T-helper 17 cell (primary cell): ENCODE measurements around the gene RIMBP2. TPM values are rescaled to one million over a fixed set of nuclear protein-coding genes. Genes with fewer than 3 reads are reported as not detected.
A peak's percentile ranks its signal among the peaks of the same experiment; 100 is the strongest.

Experiments
- ATAC-seq: fragments of 150-1000 bp; cut with Tn5 transposase; 2 replicates; pipeline ENCODE4 v1.10.0; 2021; ENCODE audit warnings: mild to moderate bottlenecking, moderate library complexity
- DNase-seq, 3 donors: peaks; one replicate each; pipeline versions ENCODE4 v3.0.0 to v3.0.0-alpha.2; 2020 to 2021
- H3K9me3 ChIP-seq: one replicate; pipeline ENCODE4 v1.7.0; 2013; ENCODE audit warnings: low read length, mild to moderate bottlenecking; ENCODE audit not compliant: control insufficient read depth, poor library complexity, severe bottlenecking
- H3K27ac Mint-ChIP-seq: one replicate; pipeline ENCODE4 v1.8.0; 2022; ENCODE audit warnings: mild to moderate bottlenecking, moderate library complexity, mixed read lengths
- H3K27me3 Mint-ChIP-seq: one replicate; pipeline ENCODE4 v1.8.0; 2022; ENCODE audit warnings: mixed read lengths
- H3K36me3 Mint-ChIP-seq: one replicate; pipeline ENCODE4 v1.8.0; 2022; ENCODE audit warnings: low read depth, mixed read lengths
- H3K4me1 Mint-ChIP-seq: one replicate; pipeline ENCODE4 v1.8.0; 2022; ENCODE audit warnings: mild to moderate bottlenecking, mixed read lengths
- H3K4me3 Mint-ChIP-seq: one replicate; pipeline ENCODE4 v1.8.0; 2022; ENCODE audit warnings: mild to moderate bottlenecking, moderate library complexity, mixed read lengths
- total RNA-seq, 4 donors: library from RNA in 2 of 4; stranded (reverse) in 2 of 4; gene quantifications; one replicate each; pipeline ENCODE4 v1.2.3 and lab custom pipeline; 2022 to 2026

RIMBP2 gene
- total RNA-seq, 2 donors from 2014 or later, result not detected

- Mint-ChIP-seq H3K4me1 (no peaks in the 10 kb centered on the region), H3K4me3 (no peak overlapping the region), H3K27ac (no peak overlapping the region), H3K36me3 (no peaks in the 10 kb centered on the region), H3K27me3 (no peaks in the 10 kb centered on the region)
- no peaks in the 10 kb centered on the region for H3K9me3 ChIP-seq
- ATAC-seq (no peak), DNase-seq (no peak)
Measured at GRCh38 chr12:130459916-130460315, 256.2 kb downstream of the RIMBP2 start.

DNA sequence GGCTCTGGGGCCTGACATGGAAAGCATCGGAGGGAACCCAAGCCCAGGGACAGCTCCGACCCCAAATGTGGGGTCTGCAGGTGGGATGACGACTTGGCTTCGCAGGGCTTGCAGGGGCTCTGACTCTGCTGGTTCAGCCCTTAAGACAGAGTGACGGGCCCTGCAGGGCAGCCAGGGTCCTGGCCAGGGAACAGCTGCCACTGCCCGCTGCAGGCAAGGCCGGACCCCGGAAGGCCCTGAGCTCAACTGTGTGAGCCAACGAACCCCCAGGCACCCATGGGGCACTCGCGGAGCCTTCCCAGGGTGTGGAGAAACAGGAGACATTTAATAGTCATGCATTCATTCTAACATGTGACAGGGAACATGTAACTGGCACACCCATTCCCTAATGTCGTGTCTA is 257.8 kb downstream of the RIMBP2 start:
- DNase-seq, result no peak
- Mint-ChIP-seq H3K36me3 (no peaks in the 10 kb centered on the region), H3K4me3 (no peak overlapping the region), H3K27ac (no peak overlapping the region), H3K4me1 (no peaks in the 10 kb centered on the region), H3K27me3 (no peaks in the 10 kb centered on the region)
- ATAC-seq, result no peak
- H3K9me3 ChIP-seq, result no peaks in the 10 kb centered on the region

DNA sequence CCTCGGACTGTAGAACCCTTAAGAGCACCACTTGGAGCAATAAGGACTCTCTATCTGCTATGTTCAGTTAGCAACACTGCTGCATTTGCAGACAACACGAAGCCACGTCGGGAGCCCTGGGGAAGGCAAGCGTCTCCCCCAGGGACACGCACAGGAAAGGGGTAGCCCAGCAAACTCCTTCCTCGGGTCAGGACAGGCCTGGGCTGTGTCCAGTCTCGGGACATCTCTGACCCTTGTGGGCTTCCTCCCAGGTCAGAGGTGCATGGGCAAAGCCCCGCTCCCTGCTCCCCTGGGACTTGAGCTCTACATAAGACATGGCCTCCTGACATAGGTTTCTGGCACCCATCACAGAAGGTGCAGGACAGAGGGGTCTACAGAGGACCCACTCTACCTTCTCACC is 258.9 kb downstream of the RIMBP2 start:
- H3K27ac Mint-ChIP-seq, result no peak overlapping the region
- H3K4me1 Mint-ChIP-seq, result no peaks in the 10 kb centered on the region
- DNase-seq (no peak), ATAC-seq (no peak)
- no peaks in the 10 kb centered on the region for H3K9me3 ChIP-seq
- no peak overlapping the region for H3K4me3 Mint-ChIP-seq
- no peaks in the 10 kb centered on the region for H3K27me3 Mint-ChIP-seq
- H3K36me3 Mint-ChIP-seq, result no peaks in the 10 kb centered on the region

DNA sequence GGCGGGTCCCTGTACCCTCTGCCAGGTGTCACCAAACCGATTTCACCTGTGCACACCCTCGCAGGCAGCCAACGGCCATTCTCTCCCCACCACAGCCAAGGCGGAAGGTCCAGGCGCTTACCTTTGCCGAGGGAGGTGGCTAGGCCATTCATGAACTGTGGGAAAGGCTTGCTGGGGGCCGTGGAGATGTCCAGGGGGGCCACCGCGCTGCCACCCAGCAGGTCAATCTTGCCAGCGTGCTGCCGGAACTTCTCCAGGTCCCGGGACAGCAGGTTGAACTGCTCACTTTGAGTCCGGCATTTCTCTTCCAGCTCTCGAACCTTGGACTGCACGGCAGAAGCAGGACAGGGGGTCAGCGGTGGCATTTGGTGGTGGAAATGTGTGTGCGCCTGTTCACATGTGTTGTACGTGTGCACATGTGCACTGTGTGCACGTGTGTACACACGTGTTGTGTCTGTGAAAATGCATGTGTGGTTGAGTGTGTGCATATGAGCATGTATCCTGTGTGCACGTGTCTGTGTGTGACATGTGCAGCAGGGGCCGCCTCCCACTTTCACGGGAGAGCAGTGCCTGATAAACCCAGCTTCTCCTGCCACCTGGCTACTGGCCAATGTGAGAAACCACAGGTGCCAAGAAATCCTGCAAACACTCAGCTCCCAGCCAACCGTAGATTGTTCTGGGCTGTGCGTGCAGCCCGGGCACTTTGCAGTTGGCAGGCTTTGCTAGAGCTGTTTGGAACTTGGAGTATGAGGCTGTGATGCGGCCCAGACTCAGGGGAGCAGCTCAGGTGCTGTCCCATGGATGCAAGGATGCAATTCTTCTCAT is 259.5 kb downstream of the RIMBP2 start:
- no peaks in the 10 kb centered on the region for H3K27me3 Mint-ChIP-seq
- DNase-seq (no peak), ATAC-seq (no peak)
- no peak overlapping the region for H3K27ac Mint-ChIP-seq
- H3K4me3 Mint-ChIP-seq, result no peak overlapping the region
- H3K36me3 Mint-ChIP-seq, result no peaks in the 10 kb centered on the region
- no peaks in the 10 kb centered on the region for H3K9me3 ChIP-seq
- no peaks in the 10 kb centered on the region for H3K4me1 Mint-ChIP-seq

DNA sequence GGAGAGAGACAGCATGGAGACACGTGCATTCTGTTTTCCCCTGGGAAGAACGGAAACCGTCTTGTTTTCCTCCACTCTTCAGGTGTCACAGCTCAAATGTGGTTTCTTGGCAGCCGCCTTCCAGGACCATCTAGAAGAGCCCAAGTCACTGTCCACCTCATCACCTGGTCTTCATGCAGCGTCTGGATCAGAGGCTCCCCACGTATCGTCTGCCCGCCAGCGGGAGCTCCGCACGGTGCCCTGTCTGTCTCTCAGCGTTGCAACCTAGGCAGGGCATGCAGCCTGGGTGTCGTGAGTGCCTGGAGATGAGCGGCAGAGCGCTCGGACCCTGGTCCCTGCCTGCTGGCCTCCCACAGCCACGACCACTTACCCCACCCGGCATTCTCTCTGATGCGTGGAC is 260.9 kb downstream of the RIMBP2 start:
- ATAC-seq, result no peak
- H3K4me3 Mint-ChIP-seq, result no peak overlapping the region
- no peaks in the 10 kb centered on the region for H3K9me3 ChIP-seq
- H3K27ac Mint-ChIP-seq, result no peak overlapping the region
- no peaks in the 10 kb centered on the region for H3K36me3 Mint-ChIP-seq
- no peak for DNase-seq
- H3K27me3 Mint-ChIP-seq, result no peaks in the 10 kb centered on the region
- no peaks in the 10 kb centered on the region for H3K4me1 Mint-ChIP-seq

GRCh38 chr12:130454296-130454695 is 261.8 kb downstream of the RIMBP2 start:
- Mint-ChIP-seq H3K36me3 (no peaks in the 10 kb centered on the region), H3K27me3 (no peaks in the 10 kb centered on the region), H3K27ac (no peak overlapping the region), H3K4me1 (no peaks in the 10 kb centered on the region), H3K4me3 (no peak overlapping the region)
- no peaks in the 10 kb centered on the region for H3K9me3 ChIP-seq
- DNase-seq, result no peak
- no peak for ATAC-seq

DNA sequence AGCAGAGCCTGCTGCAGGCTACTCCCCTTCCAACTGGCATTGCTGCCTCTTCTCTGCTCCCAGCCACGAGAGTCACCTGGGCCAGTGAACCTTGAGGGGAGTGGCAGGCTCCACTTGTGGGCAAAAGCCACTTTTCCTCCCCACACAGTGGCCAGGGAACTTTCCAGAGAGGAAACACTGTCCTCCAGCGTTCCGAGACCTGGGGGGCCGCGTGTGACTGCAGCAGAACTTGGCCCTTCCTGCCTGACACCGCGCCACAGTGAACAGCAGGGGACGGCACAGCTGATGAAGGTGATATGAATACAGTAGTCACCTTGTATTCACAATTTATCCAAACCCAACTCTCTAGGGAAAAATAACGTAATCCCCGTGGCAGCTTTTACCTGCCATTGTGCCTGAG is 263.6 kb downstream of the RIMBP2 start:
- DNase-seq, result no peak
- H3K9me3 ChIP-seq, result no peaks in the 10 kb centered on the region
- H3K27me3 Mint-ChIP-seq, result no peaks in the 10 kb centered on the region
- ATAC-seq, result no peak
- H3K36me3 Mint-ChIP-seq, result no peaks in the 10 kb centered on the region
- H3K4me3 Mint-ChIP-seq, result no peak overlapping the region
- H3K4me1 Mint-ChIP-seq, result no peaks in the 10 kb centered on the region
- H3K27ac Mint-ChIP-seq, result no peak overlapping the region

DNA sequence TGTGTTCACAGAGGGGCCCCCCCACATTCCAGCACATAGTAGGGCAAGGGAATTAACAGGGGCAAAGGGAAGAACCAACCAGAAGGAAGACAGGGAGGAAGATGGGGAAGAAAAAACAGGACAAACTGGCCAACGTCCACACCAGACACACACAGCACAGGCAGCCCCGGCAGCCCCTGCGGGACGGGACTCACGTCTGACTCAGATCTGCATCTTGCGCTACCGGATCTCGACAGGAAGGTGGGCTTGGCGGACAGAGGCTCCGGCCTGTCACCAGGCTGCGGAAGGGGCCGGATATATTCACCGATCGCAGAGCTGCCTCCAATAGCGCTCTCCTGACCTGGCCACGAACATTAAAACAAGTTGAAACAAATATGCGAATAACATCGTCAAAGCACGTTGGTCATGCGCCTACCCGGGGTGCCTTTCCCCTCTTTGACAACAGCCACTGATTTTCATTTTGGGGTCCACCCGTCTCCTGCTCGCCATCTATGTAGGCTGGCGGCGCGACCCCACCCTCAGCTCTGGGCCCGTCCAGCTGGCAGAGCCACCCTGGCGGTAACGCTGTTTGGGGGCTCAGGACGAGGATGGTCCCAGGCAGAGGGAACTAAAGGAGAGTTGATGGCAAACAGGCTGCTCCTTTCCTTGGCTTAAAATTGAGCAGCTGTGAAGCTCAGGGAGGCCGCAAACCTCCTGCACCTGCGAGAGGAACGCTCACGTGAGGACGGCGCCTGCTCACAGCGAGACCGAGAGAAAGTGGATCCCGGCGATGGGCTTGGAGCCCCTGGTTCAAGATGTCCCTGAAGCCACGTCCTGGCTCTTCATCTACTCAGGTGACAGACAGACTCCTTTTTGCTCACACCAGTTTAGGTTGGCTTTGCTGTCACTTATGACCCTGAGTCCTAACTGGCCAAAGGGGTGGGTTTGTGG is 264.8 kb downstream of the RIMBP2 start:
- Mint-ChIP-seq H3K36me3 (no peaks in the 10 kb centered on the region), H3K4me1 (no peaks in the 10 kb centered on the region), H3K27me3 (no peaks in the 10 kb centered on the region), H3K27ac (no peak overlapping the region), H3K4me3 (no peak overlapping the region)
- DNase-seq, result no peak
- H3K9me3 ChIP-seq, result no peaks in the 10 kb centered on the region
- no peak for ATAC-seq

GRCh38 chr12:130449291-130449690 is 266.8 kb downstream of the RIMBP2 start:
- no peaks in the 10 kb centered on the region for H3K9me3 ChIP-seq
- Mint-ChIP-seq H3K27me3 (no peaks in the 10 kb centered on the region), H3K4me1 (no peaks in the 10 kb centered on the region), H3K27ac (no peak overlapping the region), H3K4me3 (no peak overlapping the region), H3K36me3 (no peaks in the 10 kb centered on the region)
- ATAC-seq (no peak), DNase-seq (no peak)

- Mint-ChIP-seq H3K36me3 (no peaks in the 10 kb centered on the region), H3K27me3 (no peaks in the 10 kb centered on the region), H3K27ac (no peak overlapping the region), H3K4me1 (no peaks in the 10 kb centered on the region), H3K4me3 (no peak overlapping the region)
- ATAC-seq, result no peak
- H3K9me3 ChIP-seq, result no peaks in the 10 kb centered on the region
- no peak for DNase-seq
Measured at GRCh38 chr12:130448044-130448821, 267.9 kb downstream of the RIMBP2 start.

DNA sequence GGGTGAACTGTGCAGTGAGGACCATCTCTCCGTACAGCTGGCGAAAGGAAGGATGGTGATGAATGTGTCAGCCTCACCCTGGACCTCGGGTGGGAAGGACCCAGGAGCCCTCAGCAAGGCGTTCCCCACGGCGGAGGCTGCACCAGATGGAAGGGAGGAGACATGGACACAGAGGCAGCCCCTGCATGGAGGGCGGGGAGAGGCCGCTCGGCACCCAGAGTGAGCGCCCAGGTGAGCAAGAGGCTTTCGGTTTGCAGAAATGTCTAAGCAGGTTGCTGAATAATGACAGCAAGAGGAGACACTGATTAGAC is 268.5 kb downstream of the RIMBP2 start:
- Mint-ChIP-seq H3K36me3 (no peaks in the 10 kb centered on the region), H3K4me1 (no peaks in the 10 kb centered on the region), H3K27ac (no peak overlapping the region), H3K27me3 (no peaks in the 10 kb centered on the region), H3K4me3 (peak overlapping the region; percentile 28)
- ATAC-seq (no peak), DNase-seq (no peak)
- H3K9me3 ChIP-seq, result no peaks in the 10 kb centered on the region

- Mint-ChIP-seq H3K27ac (no peak overlapping the region), H3K27me3 (no peaks in the 10 kb centered on the region), H3K4me3 (peak overlapping the region; percentile 28), H3K36me3 (no peaks in the 10 kb centered on the region), H3K4me1 (no peaks in the 10 kb centered on the region)
- DNase-seq, result no peak
- H3K9me3 ChIP-seq, result no peaks in the 10 kb centered on the region
- ATAC-seq, result no peak
Measured at GRCh38 chr12:130446846-130447654, 269.0 kb downstream of the RIMBP2 start.
